Right lobe of liver (tissue), 4 donors: Measurements from ENCODE around the gene SPATA31D1.
"Not testable (repeated sequence)": the region's sequence is repeated elsewhere in the genome, so short reads cannot be mapped to it uniquely, and the experiment has no call there.

Source experiments
- CTCF ChIP-seq, 4 donors: fragments of 200-600 bp in 3 of 4; fragments of 450-650 bp in 1 of 4; IDR thresholded peaks; one replicate each; pipeline versions ENCODE4 v1.5.1 to v1.8.0; 2016 to 2022; ENCODE audit warnings: antibody characterized with exemption in 4 of 4, mild to moderate bottlenecking in 2 of 4
- POLR2A ChIP-seq: fragments of 450-650 bp; IDR thresholded peaks from one replicate; pipeline ENCODE4 v1.6.1; 2017; ENCODE audit warnings: antibody characterized with exemption, mild to moderate bottlenecking
- donor health status: DM: no; HTN: no; CAD: no.
- donor health status: DM: no; HTN: no; CAD: no.
- donor health status: DM: no; HTN: yes; CAD: no.

GRCh38 chr9:81943393-81943792, 45.2 kb upstream of the SPATA31D1 start, which contains the start of gene SPATA31D3:
- TF ChIP-seq POLR2A; CTCF (IDR thresholded peaks at IDR 0.05): not testable (repeated sequence)
